Posterior cingulate gyrus (tissue), 11 donors: ENCODE measurements around the gene KIF5B.
"Not testable (repeated sequence)": the region's sequence is repeated elsewhere in the genome, so short reads cannot be mapped to it uniquely, and the experiment has no call there.

Source experiments
- DNase-seq, 10 donors: peaks; one replicate each; pipeline versions ENCODE4 v3.0.0 to v3.0.0-alpha.2; 2020 to 2021; ENCODE audit warnings: mixed read lengths in 3 of 10
- intact Hi-C: fragments of 100-400 bp; cut with DNase I; formaldehyde crosslinking; loops from one replicate; pipeline ENCODE4 v1.15.1; 2023

Gene KIF5B

DNA sequence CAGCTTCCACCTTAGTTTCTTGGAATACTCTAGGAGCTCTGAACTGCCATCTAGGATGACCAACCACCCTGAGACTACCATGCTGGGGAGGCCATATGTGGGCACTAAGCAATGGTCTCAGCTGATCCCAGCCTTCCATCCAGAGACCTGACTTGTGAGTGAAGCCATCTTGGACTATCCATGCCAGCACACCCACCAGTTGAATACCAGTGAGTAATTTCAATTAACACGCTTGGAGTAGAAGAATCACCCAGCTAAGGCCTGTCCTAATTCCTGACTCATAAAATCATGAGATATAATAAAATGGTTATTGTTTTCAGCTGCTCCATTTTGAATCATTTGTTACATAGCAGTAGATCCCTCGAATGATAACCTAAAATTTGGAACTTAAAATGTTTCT is 5.2 kb upstream of the KIF5B start:
- intact Hi-C loops: no loop called here
- DNase-seq: no peak

GRCh38 chr10:32060347-32060746 is 4.1 kb upstream of the KIF5B start:
- intact Hi-C loops: no loop called here
- peak in 1 of 10 donors; percentile 23 for DNase-seq

DNA sequence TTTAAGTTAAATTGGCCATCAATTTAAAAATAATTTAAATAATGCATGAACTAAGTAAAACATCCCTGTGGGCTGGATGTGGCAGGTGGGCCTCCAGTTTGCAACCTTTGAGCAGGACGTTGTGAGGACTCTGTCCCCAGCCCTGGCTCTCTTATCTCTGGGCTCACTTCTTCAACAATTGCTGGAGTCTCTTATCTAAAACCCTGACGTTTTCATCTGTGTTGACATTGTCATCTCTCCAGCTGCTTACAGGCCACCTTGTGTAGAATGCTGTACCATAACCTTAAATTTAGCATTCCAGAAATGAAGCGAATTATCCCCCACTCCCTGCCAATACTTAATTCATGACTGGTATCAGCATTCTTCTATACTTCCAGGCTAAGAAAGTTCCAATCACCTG is 3.2 kb upstream of the KIF5B start:
- intact Hi-C loops: loop anchor here (5.0 to 10.0 kb wide), 4 partner anchors 135 to 1275 kb away; partner anchors contain the start of gene ARHGAP12
- no peak for DNase-seq

DNA sequence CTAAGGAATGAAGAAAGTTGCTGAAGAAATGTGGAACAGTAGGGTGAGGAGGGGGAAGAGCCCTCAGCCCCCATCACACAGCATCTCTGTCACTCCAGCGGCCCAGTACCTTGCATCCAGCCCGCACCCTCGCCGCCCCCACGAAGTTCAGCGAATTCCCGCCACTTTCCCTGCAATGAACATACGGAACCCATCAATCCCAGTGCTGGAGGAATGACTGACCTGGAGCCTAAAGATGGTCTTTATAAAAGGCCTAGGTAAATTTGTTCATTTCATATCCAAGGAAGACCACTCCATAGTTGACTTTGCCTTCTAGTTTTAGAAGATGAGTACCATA is 779 bp upstream of the KIF5B start:
- intact Hi-C loops: loop anchor here (5.0 to 10.0 kb wide), 4 partner anchors 132 to 1272 kb away; partner anchors contain the start of gene ARHGAP12
- DNase-seq: no peak

DNA sequence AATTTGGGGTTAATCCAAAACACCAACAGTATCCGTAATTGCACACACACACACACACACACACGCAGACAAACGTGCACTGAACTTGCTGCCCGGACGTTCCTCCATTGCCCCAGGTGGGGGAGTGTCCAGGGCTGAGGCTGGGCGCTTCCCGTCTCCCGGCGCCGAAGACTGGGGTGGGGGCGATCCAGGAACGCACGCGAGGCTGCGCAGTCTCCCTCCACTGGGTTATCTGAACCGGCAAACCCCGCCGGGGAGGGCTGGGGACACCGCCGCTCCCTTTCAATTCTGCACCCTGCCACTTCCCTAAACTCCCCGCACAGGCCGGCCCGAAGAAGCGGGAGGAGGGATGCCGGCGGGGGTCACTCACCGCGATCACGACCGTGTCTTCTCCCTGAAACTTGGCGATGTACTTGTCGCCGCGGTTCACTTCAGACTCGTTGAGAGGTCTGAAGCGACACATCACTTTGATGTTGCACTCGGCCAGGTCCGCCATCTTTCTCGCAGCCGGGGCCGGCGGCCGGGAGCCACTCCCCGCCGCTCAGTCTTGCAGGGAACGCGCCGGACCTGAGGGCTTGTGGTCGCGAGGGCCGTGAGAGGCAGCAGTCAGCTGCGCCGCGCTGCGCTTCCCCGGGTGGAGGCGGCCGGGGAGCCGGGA is 618 bp downstream of the KIF5B start:
- intact Hi-C loops: loop anchor here (5.0 to 10.0 kb wide), 4 partner anchors 131 to 1271 kb away; partner anchors contain the start of gene ARHGAP12
- DNase-seq: peak; percentile 28 to 94 (median 61)

DNA sequence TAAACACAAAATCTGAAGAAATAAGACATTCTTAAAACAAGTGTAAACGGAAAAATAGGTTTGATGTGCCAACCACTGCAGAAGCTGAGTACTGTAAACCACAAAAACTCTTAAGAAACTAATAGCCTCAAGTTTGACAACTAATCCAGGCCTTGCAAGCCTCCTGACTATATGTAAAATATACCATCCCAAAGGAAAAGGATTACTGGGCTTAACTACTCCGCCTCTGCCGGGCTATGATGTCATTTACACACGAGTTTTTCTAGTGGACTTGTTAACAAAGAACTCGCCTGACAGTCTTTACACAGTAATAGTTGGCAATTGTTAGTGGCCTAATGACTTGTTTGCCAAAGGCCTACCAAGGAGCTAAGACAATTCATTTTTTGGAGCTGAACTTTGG is 2.1 kb downstream of the KIF5B start:
- no peak for DNase-seq
- intact Hi-C loops: loop anchor here (10.0 kb wide), 3 partner anchors 129 to 1269 kb away; partner anchors contain the start of gene ARHGAP12

DNA sequence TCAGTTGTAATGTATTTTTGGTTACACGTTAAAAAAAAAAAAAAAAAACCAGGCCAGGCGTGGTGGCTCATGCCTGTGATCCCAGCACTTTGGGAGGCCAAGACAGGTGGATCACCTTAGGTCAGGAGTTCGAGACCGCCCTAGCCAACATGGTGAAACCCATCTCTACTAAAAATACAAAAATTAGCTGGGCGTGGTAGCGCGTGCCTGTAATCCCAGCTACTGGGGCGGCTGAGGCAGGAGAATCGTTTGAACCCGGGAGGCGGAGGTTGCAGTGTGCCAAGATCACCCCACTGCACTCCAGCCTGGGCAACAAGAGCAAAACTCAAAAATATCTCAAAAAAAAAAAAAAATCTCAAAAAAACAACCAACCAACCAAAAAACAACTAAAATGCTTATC is 2.8 kb downstream of the KIF5B start:
- not testable (repeated sequence) for DNase-seq
- intact Hi-C loops: loop anchor here (10.0 kb wide), 3 partner anchors 129 to 1269 kb away; partner anchors contain the start of gene ARHGAP12

GRCh38 chr10:32051926-32052325 is 4.3 kb downstream of the KIF5B start:
- intact Hi-C loops: loop anchor here (10.0 kb wide), 3 partner anchors 127 to 1267 kb away; partner anchors contain the start of gene ARHGAP12
- no peak for DNase-seq

DNA sequence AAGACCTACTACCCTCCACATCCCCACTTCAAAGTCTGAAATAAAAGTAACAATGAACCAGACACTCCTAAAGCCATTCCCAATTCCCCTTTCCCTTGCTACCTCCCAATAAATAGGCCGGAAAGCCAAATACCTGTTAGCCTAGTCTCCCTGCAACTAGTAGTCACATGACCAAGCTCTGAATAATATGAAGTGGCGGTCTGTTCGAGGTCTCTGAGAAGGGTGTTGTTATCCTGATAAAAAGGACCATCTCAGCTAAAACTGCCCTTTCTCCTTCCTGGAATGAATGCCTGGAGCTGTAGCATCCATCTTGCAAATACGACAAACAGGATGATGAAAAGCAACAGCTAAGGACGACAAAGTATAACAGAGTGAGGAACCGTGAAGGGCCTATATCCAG is 6.0 kb downstream of the KIF5B start:
- intact Hi-C loops: loop anchor here (10.0 kb wide), 3 partner anchors 125 to 1265 kb away; partner anchors contain the start of gene ARHGAP12
- DNase-seq: no peak

- DNase-seq: no peak
- intact Hi-C loops: no loop called here
Measured at GRCh38 chr10:32049113-32049512, 7.1 kb downstream of the KIF5B start.

- DNase-seq: no peak
- intact Hi-C loops: no loop called here
Measured at GRCh38 chr10:32048282-32048681, 7.9 kb downstream of the KIF5B start.

DNA sequence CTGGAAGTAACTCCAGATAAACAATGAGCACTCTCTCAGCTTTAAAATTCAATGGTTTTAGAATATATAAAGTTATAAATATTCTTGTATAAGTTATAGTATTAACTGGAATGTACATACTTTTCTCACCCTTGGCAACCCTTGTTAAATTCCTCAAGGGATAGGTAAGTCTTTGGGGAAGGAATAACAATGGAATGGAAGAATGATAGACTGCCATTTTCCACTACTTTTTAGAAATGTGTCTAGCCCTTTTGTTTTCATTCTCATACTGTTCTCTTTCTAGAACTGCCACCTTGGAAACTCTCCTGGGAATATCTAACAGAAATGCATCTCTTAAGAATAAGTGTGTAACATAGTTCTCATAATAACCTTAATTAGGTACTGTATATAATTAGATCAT is 8.3 kb downstream of the KIF5B start:
- DNase-seq: no peak
- intact Hi-C loops: no loop called here

DNA sequence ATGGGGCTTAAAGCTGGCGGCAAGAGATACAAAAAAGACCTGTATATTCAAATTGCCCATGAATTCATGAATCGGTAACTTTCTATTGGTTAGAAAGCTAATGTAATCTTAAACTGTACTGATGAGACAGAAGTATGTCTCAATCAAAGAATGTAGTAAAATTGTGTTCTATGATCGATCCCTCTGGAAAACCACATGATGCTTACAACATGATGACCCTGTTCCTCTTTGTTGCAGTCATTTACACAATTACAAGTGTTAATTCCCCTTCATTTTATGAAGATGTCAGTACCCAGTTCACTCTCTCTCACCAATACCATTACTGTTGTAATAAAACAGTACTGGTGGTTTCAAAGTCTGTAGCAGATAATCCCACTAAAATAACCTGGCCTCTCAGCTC is 10.1 kb downstream of the KIF5B start:
- no peak for DNase-seq
- intact Hi-C loops: no loop called here

GRCh38 chr10:32042730-32043129 is 13.5 kb downstream of the KIF5B start:
- DNase-seq, intact Hi-C loops: not testable (repeated sequence)

DNA sequence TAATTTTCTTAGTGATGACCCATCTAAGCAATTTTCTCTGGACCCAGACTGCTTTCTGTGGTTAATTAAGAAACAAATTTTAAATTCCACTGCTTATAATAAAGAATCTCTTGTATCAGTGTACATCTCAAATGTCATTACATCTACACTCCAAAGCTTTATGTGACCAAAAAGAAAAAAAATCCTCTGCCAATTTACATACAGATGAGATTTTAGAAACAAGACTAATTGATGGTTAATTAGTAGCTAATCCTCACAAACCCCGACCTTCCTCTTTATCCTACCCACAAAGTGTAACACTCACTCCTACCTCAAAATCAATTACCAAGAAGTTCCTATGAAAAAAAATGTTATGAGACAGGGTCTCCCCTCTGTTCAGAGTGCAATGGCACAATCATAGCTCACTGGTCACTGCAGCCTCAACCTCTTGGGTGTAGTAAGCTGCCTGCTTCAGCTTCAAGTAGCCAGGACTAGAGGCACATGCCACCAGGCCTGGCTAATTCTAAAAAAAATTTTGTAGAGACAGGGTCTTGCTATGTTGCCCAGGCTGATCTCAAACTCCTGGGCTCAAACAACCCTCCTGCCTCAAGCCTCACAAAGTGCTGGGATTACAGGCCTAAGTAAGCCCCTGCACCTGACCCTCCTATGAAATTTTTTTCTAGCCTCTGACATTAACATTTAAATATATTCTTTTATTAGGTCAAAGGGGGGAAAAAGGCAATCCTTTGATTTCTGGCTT is 14.8 kb downstream of the KIF5B start:
- no peak for DNase-seq
- intact Hi-C loops: no loop called here

DNA sequence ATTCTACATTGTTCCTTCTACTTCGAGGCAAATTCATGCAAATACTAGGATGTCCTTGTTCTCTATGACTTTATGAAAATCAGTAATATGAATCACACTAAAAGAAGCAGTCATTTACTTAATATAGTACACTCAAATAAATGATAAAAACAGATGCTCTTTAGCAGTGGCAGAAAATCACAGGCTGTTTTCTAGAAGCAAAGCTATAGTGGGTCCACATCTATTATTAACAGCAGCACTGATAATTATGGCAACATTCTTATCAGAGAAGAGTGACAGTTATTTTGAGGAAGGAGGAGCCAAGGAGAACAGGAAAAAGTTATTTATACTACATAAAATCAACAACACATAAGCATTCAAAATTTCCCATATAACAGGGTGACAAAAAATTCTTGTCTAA is 16.5 kb downstream of the KIF5B start:
- intact Hi-C loops: no loop called here
- no peak for DNase-seq

DNA sequence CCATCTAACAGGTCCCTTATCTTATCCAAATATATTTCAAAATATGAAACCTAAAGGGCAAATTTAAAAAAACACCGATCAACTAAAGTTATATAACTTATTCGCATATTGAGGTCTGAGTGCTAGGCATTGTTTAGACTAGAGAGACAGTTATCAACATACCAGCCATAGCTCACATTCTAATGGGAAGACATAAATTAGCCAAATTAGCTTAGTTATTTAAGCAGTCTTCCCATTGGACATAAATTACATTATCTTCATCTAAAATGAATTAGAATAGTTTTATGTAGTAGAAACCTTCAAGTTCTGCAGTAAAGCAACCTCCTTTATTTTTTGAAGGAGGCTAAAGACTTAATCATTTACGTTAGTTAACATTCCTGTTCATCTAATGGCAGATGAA is 17.4 kb downstream of the KIF5B start:
- no peak for DNase-seq
- intact Hi-C loops: no loop called here

GRCh38 chr10:32036922-32037321 is 19.3 kb downstream of the KIF5B start:
- no peak for DNase-seq
- intact Hi-C loops: no loop called here

DNA sequence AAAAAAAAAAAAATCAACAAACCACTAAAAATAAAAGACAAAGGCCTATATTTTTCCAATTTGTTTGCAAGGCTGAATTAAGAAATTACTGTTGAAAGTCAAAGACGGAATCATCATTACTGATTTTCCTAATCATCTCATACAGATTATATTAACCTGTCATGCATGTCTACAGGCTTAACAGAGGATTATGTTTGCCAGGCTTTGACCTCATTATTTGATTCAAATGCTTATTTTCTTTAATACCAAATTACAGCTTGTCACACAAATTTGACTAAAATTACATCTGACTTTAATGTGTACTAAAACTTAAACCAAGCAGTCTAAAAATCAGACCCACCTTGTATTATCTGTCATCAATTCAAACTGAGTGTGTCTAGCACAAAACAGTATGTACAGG is 21.2 kb downstream of the KIF5B start:
- DNase-seq: no peak
- intact Hi-C loops: no loop called here

- DNase-seq: no peak
- intact Hi-C loops: no loop called here
Measured at GRCh38 chr10:32033171-32033570, 23.1 kb downstream of the KIF5B start.

- DNase-seq: no peak
- intact Hi-C loops: no loop called here
Measured at GRCh38 chr10:32031920-32032319, 24.3 kb downstream of the KIF5B start.

DNA sequence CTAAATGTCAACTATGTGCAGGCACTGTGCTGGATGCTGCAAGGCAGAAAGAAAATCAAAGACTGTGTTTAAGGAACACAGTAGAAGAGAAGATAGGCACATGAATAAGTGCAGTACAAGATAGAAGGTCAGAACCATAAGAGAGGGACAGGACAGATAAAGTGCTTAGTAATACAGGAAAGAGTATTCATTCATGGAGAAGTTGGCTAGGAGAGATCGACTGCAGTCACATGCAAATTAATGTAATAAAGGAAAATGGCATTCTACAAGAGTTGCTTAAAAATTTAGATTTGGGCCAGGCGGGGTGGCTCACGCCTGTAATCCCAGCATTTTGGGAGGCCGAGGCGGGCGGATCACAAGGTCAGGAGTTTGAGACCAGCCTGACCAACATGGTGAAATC is 24.8 kb downstream of the KIF5B start:
- intact Hi-C loops: no loop called here
- DNase-seq: no peak
